Measurements from ENCODE around the gene ALDH1A3.

The ALDH1A3 gene

GRCh38 chr15:100902436-100903167 is 23.0 kb downstream of the ALDH1A3 start:
- peak; percentile 77 for DNase-seq

- DNase-seq = no peak
Measured at GRCh38 chr15:100903168-100903554, 23.5 kb downstream of the ALDH1A3 start.

- DNase-seq = peak; percentile 9
Measured at GRCh38 chr15:100905850-100906249, 26.2 kb downstream of the ALDH1A3 start.

- DNase-seq = no peak
Measured at GRCh38 chr15:100908466-100908865, 28.8 kb downstream of the ALDH1A3 start.

GRCh38 chr15:100909565-100909964 is 29.9 kb downstream of the ALDH1A3 start:
- no peak for DNase-seq

- DNase-seq = no peak
Measured at GRCh38 chr15:100909989-100910955, 30.6 kb downstream of the ALDH1A3 start.

- no peak for DNase-seq
Measured at GRCh38 chr15:100911086-100911485, 31.5 kb downstream of the ALDH1A3 start.

- DNase-seq = no peak
Measured at GRCh38 chr15:100913961-100914360, 34.3 kb downstream of the ALDH1A3 start.

GRCh38 chr15:100914876-100915275 is 35.2 kb downstream of the ALDH1A3 start:
- peak; percentile 8 for DNase-seq

GRCh38 chr15:100918034-100918689 is 38.5 kb downstream of the ALDH1A3 start:
- DNase-seq = peak; percentile 88

- peak; percentile 64 for DNase-seq
Measured at GRCh38 chr15:100918690-100919480, 39.3 kb downstream of the ALDH1A3 start, which contains the start of gene LRRK1. Gene LRRK1 (plus strand): TSS chr15:100919357. CDS start chr15:100924633, 5,276 bp downstream.

- peak; percentile 52 for DNase-seq
Measured at GRCh38 chr15:100919481-100920405, 40.1 kb downstream of the ALDH1A3 start.

- DNase-seq = no peak
Measured at GRCh38 chr15:100920516-100921135, 41.0 kb downstream of the ALDH1A3 start.

GRCh38 chr15:100922192-100923040 is 42.8 kb downstream of the ALDH1A3 start:
- DNase-seq = no peak

- no peak for DNase-seq
Measured at GRCh38 chr15:100923076-100923475, 43.4 kb downstream of the ALDH1A3 start.

GRCh38 chr15:100923902-100924301 is 44.3 kb downstream of the ALDH1A3 start:
- no peak for DNase-seq

- no peak for DNase-seq
Measured at GRCh38 chr15:100924436-100924835, 44.8 kb downstream of the ALDH1A3 start.

- no peak for DNase-seq
Measured at GRCh38 chr15:100925480-100925879, 45.8 kb downstream of the ALDH1A3 start.

GRCh38 chr15:100926258-100926657 is 46.6 kb downstream of the ALDH1A3 start:
- DNase-seq = peak; percentile 16
